ENCODE data around the gene NOTCH1.

The NOTCH1 gene

GRCh38 chr9:136514022-136514714 is 31.7 kb downstream of the NOTCH1 start:
- DNase-seq = no peak

GRCh38 chr9:136513191-136513590 is 32.7 kb downstream of the NOTCH1 start:
- no peak for DNase-seq

GRCh38 chr9:136512651-136513071 is 33.2 kb downstream of the NOTCH1 start:
- DNase-seq = no peak

- DNase-seq = no peak
These were observed 33.9 kb downstream of the NOTCH1 start for GRCh38 chr9:136511670-136512592.

GRCh38 chr9:136511144-136511669 is 34.6 kb downstream of the NOTCH1 start:
- no peak for DNase-seq

- no peak for DNase-seq
These were observed 35.3 kb downstream of the NOTCH1 start for GRCh38 chr9:136510561-136510960.

- DNase-seq = no peak
These were observed 36.3 kb downstream of the NOTCH1 start for GRCh38 chr9:136509549-136509948.

GRCh38 chr9:136508729-136509500 is 36.9 kb downstream of the NOTCH1 start:
- no peak for DNase-seq

GRCh38 chr9:136507992-136508375 is 37.9 kb downstream of the NOTCH1 start:
- no peak for DNase-seq

GRCh38 chr9:136507221-136507991 is 38.4 kb downstream of the NOTCH1 start:
- no peak for DNase-seq

- no peak for DNase-seq
These were observed 39.4 kb downstream of the NOTCH1 start for GRCh38 chr9:136506425-136506824.

GRCh38 chr9:136505406-136506403 is 40.1 kb downstream of the NOTCH1 start:
- DNase-seq = no peak

GRCh38 chr9:136504512-136505348 is 41.1 kb downstream of the NOTCH1 start:
- DNase-seq = no peak

GRCh38 chr9:136502940-136503550 is 42.8 kb downstream of the NOTCH1 start:
- no peak for DNase-seq

- DNase-seq = no peak
These were observed 43.7 kb downstream of the NOTCH1 start for GRCh38 chr9:136502196-136502595.

- DNase-seq = no peak
These were observed 44.2 kb downstream of the NOTCH1 start for GRCh38 chr9:136501686-136502085.

GRCh38 chr9:136499935-136500910 is 45.6 kb downstream of the NOTCH1 start:
- no peak for DNase-seq
